Epithelial cell of prostate (primary cell): ENCODE measurements around the gene C11orf21.

Experiments
- DNase-seq: peaks from one replicate; pipeline ENCODE4 v3.0.0-alpha.2; 2011; ENCODE audit warnings: low read depth, low spot score
- H3K27ac ChIP-seq: fragments of 450-650 bp; 2 replicates; pipeline ENCODE4 v1.5.1; 2017; ENCODE audit warnings: mild to moderate bottlenecking

The C11orf21 gene

DNA sequence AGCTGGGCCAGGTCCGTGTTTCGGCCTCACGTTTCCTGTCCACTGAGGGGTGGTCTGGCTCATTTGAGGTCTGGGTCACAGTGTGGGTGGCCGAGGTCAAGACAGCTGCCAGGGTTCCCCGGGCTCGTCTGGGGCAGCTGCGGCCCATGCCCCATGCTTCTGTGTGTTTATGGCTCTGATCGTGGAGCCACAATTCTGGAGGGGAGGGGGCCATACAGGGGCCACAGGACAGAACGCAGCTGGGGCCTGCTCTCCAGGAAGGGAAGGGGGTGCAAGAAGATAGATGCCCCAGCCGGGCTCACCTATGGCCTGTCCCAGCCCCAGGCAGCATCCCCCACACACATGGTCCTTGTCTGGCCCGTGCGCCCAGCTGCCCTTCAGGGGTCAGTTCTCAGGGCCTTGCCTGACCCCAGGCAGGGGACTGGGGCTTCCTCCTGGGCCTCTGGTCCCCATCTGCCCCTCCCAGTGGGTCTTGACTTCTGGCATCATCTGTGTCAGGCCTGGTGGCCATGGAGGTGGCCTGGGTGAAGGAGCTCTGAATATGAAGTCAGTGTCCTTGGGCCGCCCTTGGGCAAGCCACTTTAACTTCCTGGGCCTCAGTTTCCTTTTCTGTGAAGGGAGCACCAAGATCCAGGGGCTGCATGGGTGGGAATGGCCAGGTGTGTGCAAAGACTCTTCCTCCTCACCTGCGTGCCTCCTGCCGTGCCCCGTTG, 8.5 kb upstream of the C11orf21 start:
- DNase-seq: no peak
- no peak overlapping the region for H3K27ac ChIP-seq

DNA sequence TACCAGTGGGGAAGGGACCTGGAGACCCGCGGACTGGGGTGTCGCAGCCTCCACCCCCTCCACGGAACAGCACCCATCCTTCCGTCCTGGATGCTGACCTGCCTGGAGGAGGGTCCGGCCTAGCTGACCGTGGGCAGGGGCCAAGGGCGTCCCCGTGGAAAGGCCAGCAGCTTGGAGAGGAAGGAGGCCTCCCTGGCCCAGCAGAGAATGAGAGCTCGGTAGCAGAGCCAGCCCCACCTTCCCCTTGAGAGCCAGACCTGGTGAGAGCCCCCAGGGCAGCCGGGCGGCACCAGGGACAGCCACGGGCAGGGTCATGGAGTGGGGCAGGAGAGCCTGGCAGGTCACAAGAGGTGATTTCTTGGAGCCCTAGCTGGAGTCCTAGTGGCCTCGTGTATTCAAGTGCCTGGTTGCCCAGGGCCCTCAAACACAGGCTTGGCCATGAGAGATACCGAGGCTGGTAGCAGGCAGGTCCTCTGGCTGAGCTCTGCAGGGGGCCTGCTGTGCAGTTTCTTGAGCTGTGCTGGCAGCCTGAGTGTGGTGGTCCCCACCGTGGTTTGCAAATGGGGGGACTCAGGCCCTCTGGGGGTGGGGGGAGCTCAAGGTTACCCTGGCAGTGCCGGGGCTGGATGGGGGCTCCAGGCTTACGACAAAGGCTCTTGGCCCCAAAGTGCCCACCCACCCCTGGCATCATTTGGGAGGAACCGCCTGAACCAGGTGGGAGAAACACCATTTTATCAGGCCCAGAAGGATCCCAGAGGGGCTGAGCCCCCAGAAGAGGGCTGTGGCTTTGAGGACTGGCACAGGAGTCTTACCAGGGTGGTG, 7.7 kb upstream of the C11orf21 start:
- no peak for DNase-seq
- H3K27ac ChIP-seq: no peak overlapping the region

DNA sequence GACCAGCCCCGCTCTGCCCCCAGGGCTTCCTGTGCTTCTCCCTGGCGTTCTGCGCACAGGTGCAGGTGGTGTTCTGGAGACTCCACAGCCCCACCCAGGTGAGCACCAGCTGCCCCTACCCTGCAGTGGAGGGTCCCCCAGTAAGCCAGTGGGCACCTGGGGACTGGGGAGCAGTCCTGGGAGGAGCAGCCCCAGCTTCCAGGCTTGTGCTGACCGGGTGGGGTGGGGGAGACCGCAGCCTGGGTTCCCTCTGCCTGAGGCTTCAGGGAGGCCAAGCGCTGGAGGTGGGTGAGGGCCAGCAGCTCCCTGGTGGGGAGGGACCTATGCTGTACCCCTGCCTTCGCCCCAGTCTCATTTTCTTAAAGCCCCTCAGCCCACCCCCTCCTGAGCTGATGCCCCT, 7.0 kb upstream of the C11orf21 start:
- no peak for DNase-seq
- H3K27ac ChIP-seq: no peak overlapping the region

DNA sequence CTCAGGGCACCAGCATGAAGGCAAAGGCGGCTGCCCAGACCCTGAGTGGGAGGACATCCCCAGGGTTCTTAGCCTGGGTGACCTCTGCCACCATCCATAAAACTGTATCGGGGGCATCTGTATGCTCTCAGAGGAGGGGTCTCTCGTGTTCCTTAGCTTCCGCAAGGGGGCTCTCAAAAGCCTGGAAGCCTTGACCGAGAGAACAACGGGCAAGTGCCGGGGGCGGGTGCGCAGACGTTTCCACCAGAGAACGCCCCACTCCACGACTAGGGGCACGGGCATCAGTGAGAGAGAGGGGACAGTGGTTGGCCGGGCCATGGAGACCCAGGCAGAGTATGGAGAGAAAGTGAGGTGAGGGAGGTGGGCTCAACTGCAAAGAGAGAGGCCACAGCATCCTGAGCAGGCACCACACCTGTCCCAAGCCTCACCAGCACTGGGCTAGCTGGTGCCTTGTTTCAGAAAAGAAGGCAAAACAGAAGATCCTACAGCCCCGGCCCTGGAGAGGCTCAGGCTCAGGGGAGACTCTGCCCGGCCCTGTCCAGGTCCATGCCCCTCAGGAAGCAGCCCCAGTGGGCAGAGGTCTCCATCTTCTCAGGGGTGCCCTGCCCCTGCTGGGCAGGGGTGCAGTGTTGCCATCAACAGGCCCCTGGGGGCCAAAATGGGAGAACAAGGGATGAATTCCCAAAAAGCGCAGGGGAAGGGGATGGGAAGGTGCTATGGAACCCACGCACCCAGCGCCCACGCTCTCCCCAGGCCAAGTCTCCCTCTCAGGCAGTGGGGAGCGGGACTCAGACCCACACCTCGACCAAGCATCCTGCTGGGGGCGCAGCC, 6.0 kb upstream of the C11orf21 start:
- H3K27ac ChIP-seq: no peak overlapping the region
- DNase-seq: no peak

DNA sequence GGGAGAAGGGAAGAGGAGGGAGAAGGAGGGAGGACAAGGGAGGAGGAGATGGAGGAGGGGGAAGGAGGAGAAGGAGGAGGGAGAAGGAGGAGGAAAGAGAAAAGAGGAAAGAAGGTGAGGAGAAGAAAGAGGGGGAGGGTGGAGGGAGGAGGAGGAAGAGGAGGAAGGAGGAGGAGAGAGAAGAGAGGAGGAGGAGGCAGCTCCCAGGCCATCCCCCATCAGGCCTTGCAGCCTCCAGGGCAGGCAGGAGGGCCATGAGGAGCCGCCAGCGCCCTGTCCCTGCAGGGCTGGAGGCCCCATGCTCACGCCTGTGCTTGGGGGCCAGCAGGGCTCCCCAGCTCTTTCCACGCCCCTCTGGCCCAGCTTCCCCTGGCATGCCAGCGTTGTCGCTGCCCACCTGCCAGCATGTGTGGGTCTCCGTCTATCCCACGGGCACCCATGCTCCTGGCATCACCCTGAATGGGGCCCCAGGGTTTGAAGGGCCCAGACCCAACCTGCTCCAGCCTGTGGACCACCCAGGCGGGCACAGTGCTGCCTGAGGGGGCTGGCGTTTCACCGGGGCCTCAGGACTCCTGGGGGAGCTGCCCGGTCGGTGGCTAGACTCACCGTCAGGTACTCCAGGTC, 5.3 kb upstream of the C11orf21 start:
- DNase-seq: no peak

DNA sequence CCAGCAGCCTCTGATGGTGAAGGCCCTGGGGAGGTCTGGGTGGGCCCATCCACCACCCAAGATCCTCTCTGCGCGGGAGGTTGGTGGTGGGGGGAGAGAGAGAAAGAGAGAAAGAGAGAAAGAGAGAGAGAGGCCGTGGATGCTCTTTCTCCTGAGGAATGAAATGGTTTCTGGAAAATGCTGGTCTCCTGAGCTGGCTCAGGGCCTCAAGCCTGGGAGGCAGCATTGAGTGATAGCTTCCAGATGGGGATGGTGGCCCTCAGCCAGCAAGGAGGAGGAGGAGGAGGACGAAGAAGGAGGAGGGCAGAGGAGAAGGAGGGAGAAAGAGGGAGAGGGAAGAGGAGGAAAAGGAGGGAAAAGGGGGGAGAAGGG, 4.7 kb upstream of the C11orf21 start:
- no peak overlapping the region for H3K27ac ChIP-seq
- DNase-seq: no peak

More for the DNA sequence above, 5.3 kb upstream of the C11orf21 start:
- H3K27ac ChIP-seq: no peak overlapping the region

DNA sequence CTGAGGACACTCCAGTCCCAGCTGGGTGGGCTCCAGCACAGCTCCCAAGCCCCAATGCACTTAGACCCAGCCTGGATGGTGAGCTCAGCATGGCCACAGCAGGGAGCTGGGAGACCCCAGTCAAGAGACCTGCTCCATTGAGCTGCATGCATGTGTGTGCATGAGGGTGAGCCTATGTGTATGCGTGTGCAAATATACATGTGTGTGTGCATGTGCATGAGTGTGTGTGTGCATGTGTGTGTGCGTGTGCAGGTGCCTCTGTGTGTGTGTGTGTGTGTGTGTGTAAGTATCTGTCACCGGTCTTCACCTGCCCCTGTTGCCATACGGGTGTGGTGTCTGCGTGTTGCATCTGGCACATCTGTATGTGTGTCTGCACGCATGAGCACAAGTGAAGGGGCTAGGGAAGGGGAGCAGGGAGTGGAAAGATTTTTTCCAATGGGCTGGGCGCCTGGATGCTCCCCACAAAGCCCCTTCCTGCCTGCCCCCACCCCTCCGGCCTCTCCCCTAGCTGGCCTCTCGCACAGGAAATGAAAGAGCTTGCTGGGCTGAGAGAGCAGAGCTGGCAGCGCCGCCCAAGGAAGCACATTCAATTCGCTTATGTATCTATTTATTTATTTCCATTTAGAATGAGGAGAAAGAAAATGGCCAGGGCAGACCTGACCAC, 4.2 kb upstream of the C11orf21 start:
- no peak for DNase-seq
- no peak overlapping the region for H3K27ac ChIP-seq

DNA sequence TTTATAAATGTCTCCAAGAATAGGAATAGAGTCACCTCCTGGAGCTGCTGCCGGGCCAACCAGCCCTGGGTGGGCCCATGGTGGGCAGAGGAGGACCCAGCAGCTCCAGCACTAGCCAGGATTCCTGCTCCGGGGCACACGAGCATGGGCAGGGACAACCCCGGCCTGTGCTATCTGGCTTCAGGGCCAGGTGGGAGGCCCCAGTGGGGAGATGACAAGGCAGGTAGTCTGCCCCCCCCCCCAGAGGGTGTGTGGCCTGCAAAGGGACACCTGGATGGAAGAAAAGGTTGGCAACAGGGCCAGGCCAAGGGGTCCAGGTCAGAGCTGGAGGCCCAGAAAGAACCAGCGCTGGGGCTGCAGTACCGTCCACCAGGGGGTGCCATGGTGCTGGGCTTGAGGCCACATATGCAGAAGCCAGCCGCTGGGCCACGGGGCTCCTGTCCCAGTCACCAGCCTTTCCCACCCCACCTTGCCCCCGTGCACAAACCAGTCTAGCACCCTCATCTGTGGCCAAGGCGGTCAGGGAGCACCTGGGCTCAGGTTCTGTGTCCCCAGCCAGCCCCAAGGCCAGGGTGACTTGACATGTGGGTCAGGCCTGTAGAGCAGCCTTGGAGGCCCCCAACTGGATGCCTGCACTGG, 3.5 kb upstream of the C11orf21 start:
- H3K27ac ChIP-seq: no peak overlapping the region
- DNase-seq: no peak

DNA sequence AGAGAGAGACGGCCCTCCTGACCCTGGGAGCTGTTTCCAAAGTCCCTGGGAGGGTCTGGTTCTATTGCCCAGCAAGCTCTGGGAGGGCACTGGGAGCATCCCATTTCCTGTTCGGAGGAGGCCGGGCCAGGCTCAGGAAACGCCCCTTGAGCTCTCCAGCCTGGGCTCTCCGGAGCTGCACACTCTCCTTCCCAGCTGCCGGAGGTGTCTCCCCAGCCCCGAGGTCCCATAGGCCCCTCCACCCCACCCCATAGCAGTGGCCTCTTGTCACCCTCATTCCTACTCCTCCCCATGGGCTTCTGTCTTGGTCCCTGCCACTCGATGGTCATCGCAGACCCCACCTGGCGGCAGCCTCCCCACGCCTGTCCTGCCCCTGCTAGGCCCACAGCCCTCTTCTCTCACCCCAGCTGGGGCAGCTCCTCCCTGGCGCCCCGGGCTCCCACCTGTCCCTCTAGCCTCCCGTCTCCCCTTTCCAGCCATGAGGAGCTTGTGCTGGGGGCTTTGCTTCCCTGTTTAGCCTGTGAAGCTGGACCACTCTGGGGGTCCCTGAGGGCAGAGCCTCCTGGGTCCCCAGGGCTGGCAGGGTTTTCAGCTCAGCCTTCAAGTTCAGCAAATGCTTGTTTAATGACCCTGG, 2.9 kb upstream of the C11orf21 start:
- DNase-seq: no peak
- no peak overlapping the region for H3K27ac ChIP-seq

DNA sequence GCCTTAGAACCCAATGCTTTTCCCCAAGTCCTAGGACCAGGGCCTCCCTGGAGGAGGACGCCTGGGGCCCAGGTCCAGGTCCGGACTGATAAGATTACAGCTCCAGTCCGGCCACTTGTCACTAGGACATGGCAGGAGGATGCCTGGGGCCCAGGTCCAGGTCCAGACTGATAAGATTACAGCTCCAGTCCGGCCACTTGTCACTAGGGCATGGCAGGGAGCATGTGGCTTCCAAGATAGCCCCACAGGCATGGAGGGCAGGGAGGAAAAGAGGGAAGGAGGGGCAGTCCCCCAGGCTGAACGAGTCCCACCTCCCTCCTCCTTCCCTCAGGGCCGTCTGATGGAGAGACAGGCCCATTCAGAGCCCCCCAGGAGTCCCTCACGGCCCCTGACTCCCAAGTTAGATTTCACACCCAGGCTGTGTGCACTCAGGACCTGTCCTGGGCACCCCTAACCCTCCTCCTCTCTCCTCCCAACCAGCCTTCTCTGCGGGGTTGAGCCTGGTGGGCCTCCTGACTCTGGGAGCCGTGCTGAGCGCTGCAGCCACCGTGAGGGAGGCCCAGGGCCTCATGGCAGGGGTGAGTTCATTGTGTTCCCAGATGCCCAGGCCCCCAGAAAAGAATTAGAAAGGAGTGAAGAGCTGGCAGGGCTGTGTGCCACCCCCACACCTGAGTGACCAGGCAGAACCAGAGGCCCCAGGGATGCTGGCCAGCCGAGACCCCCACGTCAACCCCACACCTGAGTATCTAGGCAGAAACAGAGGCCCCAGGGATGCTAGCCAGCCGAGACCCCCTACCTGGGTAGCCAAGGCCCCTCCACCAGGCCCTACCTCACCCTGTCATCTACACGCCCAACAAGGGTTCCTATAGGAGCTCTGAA, 2.1 kb upstream of the C11orf21 start:
- no peak overlapping the region for H3K27ac ChIP-seq
- DNase-seq: no peak

DNA sequence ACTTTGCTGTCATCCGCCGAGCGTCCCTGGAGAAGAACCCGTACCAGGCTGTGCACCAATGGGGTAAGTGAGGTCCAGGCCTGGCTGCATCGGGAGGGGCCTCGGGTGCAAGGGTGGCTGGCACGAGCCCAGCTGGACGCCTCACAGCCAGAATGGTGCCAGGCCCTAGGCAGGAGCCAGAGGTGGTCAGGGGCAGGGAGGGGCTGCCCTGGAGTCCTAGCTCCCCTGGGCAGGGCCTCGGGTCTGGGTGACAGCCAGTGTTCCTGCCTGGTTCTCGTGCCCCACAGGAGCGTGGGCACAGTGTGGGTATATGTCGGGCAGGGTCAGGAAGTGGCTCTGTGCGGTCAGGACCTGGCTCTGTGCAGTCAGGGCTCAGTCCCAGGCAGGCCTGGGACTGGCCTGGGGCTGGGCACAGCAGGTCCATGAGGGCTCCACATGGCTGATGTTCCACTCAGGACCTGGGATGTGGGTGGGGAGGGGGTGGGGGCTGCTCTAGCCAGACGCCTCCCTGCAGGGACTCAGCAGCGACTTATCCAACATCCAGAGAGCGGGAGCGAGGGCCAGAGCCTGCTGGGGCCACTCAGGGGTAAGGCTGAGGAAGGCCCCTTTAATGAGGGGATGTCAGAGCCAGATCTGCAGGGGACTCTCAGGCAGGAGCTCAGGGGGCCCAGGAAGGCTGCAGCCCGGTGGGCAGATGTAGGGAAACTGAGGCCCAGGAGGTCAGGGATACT, 1.3 kb upstream of the C11orf21 start:
- no peak overlapping the region for H3K27ac ChIP-seq
- DNase-seq: no peak

DNA sequence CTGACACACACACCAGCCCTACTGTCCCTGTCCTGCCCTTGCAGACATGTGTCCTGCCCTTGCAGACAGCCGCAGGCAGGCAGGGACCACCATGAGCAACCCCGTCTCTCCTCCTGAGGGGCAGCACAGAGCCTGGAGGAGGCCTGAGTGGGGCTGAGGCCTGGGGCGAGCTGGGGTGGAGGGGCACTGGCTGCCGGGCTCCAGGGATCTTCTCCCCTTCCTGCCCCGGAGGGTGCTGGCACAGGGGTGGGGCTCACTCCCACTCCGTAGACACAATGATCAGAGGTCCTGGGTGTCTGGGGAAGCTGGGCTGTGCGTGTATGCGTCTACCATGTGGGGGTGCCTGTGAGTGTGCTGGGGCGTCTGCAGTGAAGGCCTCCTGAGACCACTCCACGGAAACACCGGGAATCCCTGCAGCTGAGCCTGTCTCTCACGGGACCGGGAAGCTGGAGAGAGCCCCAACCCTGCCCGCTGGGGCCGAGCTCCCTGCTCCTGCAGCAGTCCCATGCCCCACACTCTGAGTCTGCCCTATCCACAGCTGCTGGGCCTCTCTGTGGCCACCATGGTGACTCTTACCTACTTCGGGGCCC, 683 bp upstream of the C11orf21 start:
- H3K27ac ChIP-seq: no peak overlapping the region
- no peak for DNase-seq

DNA sequence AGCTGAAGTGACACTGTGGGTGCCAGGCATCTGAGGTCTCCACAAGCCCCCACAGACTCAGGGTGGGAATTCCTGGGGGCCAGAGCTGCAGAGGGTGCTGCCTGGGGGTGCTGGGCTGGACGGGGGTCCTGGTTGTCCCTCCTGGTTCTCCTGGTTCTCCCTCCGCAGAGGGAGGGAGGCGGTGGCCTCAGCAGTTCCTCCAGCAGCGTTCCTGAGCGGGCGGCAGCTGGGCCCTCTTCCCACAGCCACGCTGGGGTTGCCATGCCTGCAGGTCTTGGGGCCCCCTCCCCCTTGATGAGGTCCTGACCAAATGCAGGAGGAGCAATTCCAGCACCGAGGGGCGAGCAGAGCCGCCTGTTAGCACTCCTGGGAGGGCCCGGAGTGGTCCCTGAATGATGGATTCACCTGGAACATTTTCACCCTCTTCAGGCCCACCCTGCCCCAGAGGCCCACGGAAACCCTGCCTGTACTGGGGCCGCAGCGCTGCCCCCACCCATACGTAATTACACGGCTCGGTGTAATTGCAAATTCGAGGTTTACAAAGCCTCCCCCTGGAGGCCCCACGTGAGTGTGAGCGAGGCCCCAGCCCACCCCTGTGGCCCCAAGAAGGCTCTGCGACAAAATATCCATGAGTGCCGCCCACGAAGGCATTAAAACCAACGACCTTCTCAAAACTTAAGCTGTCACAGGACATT, 635 bp downstream of the C11orf21 start:
- H3K27ac ChIP-seq: no peak overlapping the region

DNA sequence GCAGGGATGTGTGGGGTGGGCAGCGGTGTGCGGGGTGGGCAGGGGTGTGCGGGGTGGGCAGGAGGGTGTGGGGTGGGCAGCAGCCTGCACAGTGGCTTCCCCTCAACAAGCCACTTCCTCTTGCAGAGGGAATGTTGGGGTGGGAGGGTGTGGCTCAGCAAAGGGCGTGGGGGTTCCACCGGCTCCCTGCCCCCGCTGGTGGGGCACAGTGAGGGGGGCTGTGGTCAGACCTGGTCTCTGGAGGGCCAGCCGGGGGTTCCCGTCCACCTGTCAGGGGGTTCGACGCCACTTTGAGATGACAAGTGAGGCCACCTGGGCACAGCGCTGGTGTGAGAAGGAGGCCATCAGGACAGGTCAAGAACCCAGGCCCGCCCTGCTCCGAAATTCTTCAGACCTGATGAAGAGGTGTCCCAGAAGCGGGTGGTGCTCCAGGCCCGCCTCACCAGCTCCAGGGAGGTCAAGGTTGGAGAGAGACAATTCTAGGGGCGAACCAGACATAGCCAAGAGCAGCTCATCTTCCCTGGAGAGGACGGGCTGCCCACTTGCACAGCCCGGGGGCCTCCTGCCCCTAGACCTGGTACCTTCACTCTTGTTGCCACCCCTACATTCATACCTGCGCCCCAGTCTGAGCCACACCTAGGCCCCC, 1.3 kb downstream of the C11orf21 start:
- no peak overlapping the region for H3K27ac ChIP-seq
- no peak for DNase-seq

More for the DNA sequence above, 635 bp downstream of the C11orf21 start:
- DNase-seq: no peak

DNA sequence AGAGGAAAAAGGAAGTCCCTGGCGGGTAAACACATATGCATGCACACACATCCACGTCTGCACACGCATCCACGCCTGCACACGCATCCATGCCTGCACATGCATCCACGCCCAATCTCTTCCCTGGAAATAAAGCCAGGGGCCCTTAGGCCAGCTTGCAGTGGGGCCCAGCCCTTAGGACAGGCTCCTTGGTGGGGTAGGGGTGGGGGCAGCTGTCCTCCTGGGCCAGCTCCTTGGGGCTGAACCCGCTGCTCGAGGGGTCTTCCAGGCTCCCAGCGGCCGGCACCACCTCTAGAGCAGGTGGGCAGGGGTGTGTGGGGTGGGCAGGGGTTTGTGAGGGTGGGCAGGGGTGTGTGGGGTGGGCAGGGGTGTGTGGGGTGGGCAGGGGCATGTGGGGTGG, 1.9 kb downstream of the C11orf21 start:
- no peak for DNase-seq
- H3K27ac ChIP-seq: no peak overlapping the region
